Spleen (tissue), 11 donors: ENCODE results near the gene C5orf15. TPM values are rescaled to one million over a fixed set of nuclear protein-coding genes. Genes with fewer than 3 reads are reported as not detected.

Experiments
- DNase-seq: peaks from one replicate; pipeline ENCODE4 v3.0.0-alpha.2; 2020
- H3K27ac ChIP-seq, 8 donors: fragments of 200-600 bp; sonication (generic) in 7 of 8; 1 replicate in 4 of 8; 2 replicates in 4 of 8; pipeline versions ENCODE4 v1.5.0 to v1.8.0; 2016 to 2021; ENCODE audit warnings: inconsistent platforms in 4 of 8, mild to moderate bottlenecking in 4 of 8, moderate library complexity in 1 of 8
- H3K27me3 ChIP-seq, 7 donors: fragments of 200-600 bp; sonication (generic) in 6 of 7; replicated peaks in 1 of 7; 1 replicate in 4 of 7; 2 replicates in 3 of 7; pipeline versions ENCODE4 v1.5.0 to v1.8.0; 2016 to 2021; ENCODE audit warnings: inconsistent platforms in 3 of 7, mild to moderate bottlenecking in 1 of 7
- H3K36me3 ChIP-seq, 6 donors: fragments of 200-600 bp; sonication (generic) in 5 of 6; 1 replicate in 4 of 6; 2 replicates in 2 of 6; pipeline versions ENCODE4 v1.5.0 to v1.8.0; 2016 to 2021; ENCODE audit warnings: inconsistent platforms in 2 of 6
- H3K4me1 ChIP-seq, 6 donors: fragments of 200-600 bp; sonication (generic) in 5 of 6; 1 replicate in 3 of 6; 2 replicates in 3 of 6; pipeline versions ENCODE4 v1.5.0 to v1.8.0; 2016 to 2021; ENCODE audit warnings: inconsistent platforms in 3 of 6
- H3K4me3 ChIP-seq, 8 donors: fragments of 200-600 bp; sonication (generic) in 7 of 8; 1 replicate in 4 of 8; 2 replicates in 4 of 8; pipeline versions ENCODE4 v1.5.0 to v1.8.0; 2016 to 2021; ENCODE audit warnings: inconsistent platforms in 4 of 8, mild to moderate bottlenecking in 4 of 8, moderate library complexity in 2 of 8
- H3K9me3 ChIP-seq, 8 donors: fragments of 200-600 bp; sonication (generic) in 7 of 8; 1 replicate in 4 of 8; 2 replicates in 4 of 8; pipeline versions ENCODE4 v1.5.0 to v1.8.0; 2016 to 2021; ENCODE audit warnings: inconsistent platforms in 4 of 8
- CTCF ChIP-seq, 11 experiments: fragments of 200-600 bp in 7 of 11; fragments of 450-650 bp in 4 of 11; sonication (generic) in 4 of 11; IDR thresholded peaks in 8 of 11; conservative IDR thresholded peaks in 3 of 11; 1 replicate in 7 of 11; 2 replicates in 4 of 11; pipeline versions ENCODE4 v1.4.0 to v1.8.0; 2016 to 2021; ENCODE audit warnings: antibody characterized with exemption in 11 of 11, inconsistent platforms in 4 of 11, mild to moderate bottlenecking in 1 of 11
- POLR2A ChIP-seq, 3 donors: fragments of 450-650 bp; IDR thresholded peaks; one replicate each; pipeline ENCODE4 v1.5.1; 2017; ENCODE audit warnings: antibody characterized with exemption in 3 of 3, mild to moderate bottlenecking in 1 of 3
- POLR2AphosphoS5 ChIP-seq, 3 donors: sonication (generic); formaldehyde crosslinking; IDR thresholded peaks; one replicate each; pipeline ENCODE4 v1.5.1; 2017; ENCODE audit warnings: antibody characterized with exemption in 3 of 3
- WGBS, 5 donors: extraction: QIAGEN DNeasy Blood & Tissue Kit in 3 of 5; methylation state at CpG; one replicate each; pipeline versions ENCODE4 v1.1.5 to v1.1.7; 2013 to 2018; 5-methylcytosine and 5-hydroxymethylcytosine counted together
- intact Hi-C: fragments of 100-400 bp; cut with DNase I; formaldehyde crosslinking; loops from one replicate; pipeline ENCODE4 v1.15.0; 2023; ENCODE audit warnings: low total_unique reads
- polyA plus RNA-seq, 3 donors: library from polyadenylated mRNA; stranded (reverse); fragments of 200-250 nt; gene quantifications; one replicate each; pipeline ENCODE4 v1.2.1, GENCODE V29; 2013
- total RNA-seq, 7 donors: library from RNA; depleted of rRNA in 3 of 7; stranded (reverse); fragments of >200 nt in 3 of 7; fragmentation: NEBNext Ultra II Directional in 4 of 7; extraction: Animal tissue kit (Norgen Biotek cat#: 25700) in 4 of 7; gene quantifications; one replicate each; pipeline versions ENCODE4 v1.1.0 to v1.2.1, GENCODE V29; 2016 to 2021
- donor health status: healthy with polysubstance abuse.
- donor health status: DM: no; HTN: no; CAD: no; lungs with moderate emphysema.
- donor health status: DM: no; HTN: no; CAD: no.
- donor health status: Bipolar disorder and iron deficiency.
- donor health status: healthy.
- donor health status: DM: no; HTN: no; CAD: no.
- donor health status: DM: yes; HTN: yes; CAD: no.

Gene C5orf15
- total and polyA plus RNA-seq, 10 donors, result 25.4 to 49.6 (median 28.5) TPM

GRCh38 chr5:134006115-134006514, 37.7 kb upstream of the C5orf15 start:
- peak; percentile 73 for DNase-seq
- peaks cover 23 to 45% (median 36%) of the 10 kb centered on the region in 6 donors for H3K4me1 ChIP-seq
- no peaks in the 10 kb centered on the region for H3K9me3 ChIP-seq
- intact Hi-C loops, result no loop called here
- H3K36me3 ChIP-seq, result peaks cover 0 to 9% (median under 1%) of the 10 kb centered on the region in 6 donors
- TF ChIP-seq POLR2AphosphoS5 (IDR thresholded peaks at IDR 0.05), result no peak
- TF ChIP-seq POLR2A (IDR thresholded peaks at IDR 0.05), result no peak
- no peak for TF ChIP-seq CTCF (IDR thresholded peaks at IDR 0.05 in 8 of 11, conservative IDR thresholded peaks at IDR 0.05 in 3 of 11)
- 87 to 94% (median 94%) methylated on average over 13 of the region's 13 CpGs for WGBS, 5 donors
- peak overlapping the region in 4 of 8 donors; percentile 87 to 92 (median 90) for H3K4me3 ChIP-seq
- H3K27me3 ChIP-seq, result no peaks in the 10 kb centered on the region
- peak overlapping the region in 6 of 8 donors; percentile 94 to 99 (median 98) for H3K27ac ChIP-seq

- peak; percentile 86 for DNase-seq
- Histone ChIP-seq H3K9me3 (no peaks in the 10 kb centered on the region), H3K36me3 (peaks cover 0 to 14% (median 2%) of the 10 kb centered on the region in 6 donors), H3K27ac (peak overlapping the region; percentile 94 to 99 (median 97)), H3K27me3 (no peaks in the 10 kb centered on the region), H3K4me3 (peak overlapping the region; percentile 42 to 94 (median 90)), H3K4me1 (peaks cover 23 to 50% (median 39%) of the 10 kb centered on the region in 6 donors)
- 24 to 27% (median 27%) methylated on average over 40 of the region's 40 CpGs for WGBS, 5 donors
- TF ChIP-seq POLR2AphosphoS5 (IDR thresholded peaks at IDR 0.05), result no peak
- peak in 1 of 11 experiments; percentile 4 for TF ChIP-seq CTCF (IDR thresholded peaks at IDR 0.05 in 8 of 11, conservative IDR thresholded peaks at IDR 0.05 in 3 of 11)
- TF ChIP-seq POLR2A (IDR thresholded peaks at IDR 0.05), result no peak
- intact Hi-C loops, result no loop called here
Measured at GRCh38 chr5:134005417-134006061, 37.1 kb upstream of the C5orf15 start.

GRCh38 chr5:134004626-134005416, 36.4 kb upstream of the C5orf15 start, which contains the start of gene VDAC1:
Gene VDAC1, minus strand, starts transcription at chr5:134004975. Its CDS starts 11,963 bp downstream, at chr5:133993012.
- Histone ChIP-seq H3K4me1 (peaks cover 23 to 58% (median 45%) of the 10 kb centered on the region in 6 donors), H3K9me3 (no peaks in the 10 kb centered on the region), H3K27ac (peak within 1 kb of the TSS; percentile 94 to 99 (median 97)), H3K4me3 (peak within 1 kb of the TSS; percentile 42 to 94 (median 90)), H3K36me3 (peaks cover 0 to 18% (median 2%) of the 10 kb centered on the region in 6 donors), H3K27me3 (no peaks in the 10 kb centered on the region)
- intact Hi-C loops, result no loop called here
- 0 to 1% (median 1%) methylated on average over 30 to 96 of the region's 96 CpGs for WGBS, 5 donors
- peak; percentile 94 for DNase-seq
- TF ChIP-seq POLR2AphosphoS5 (IDR thresholded peaks at IDR 0.05) (peak; percentile 82 to 88 (median 84)), CTCF (IDR thresholded peaks at IDR 0.05 in 8 of 11, conservative IDR thresholded peaks at IDR 0.05 in 3 of 11) (peak in 1 of 11 experiments; percentile 6), POLR2A (IDR thresholded peaks at IDR 0.05) (peak in 1 of 3 donors; percentile 30)
